Cardiac fibroblast (primary cell): ENCODE results near the gene TNFRSF12A.

Experiments used
- DNase-seq, 2 donors: peaks; one replicate each; pipeline versions ENCODE4 v3.0.0 to v3.0.0-alpha.2; 2010; ENCODE audit warnings: low read depth in 2 of 2
- H3K4me3 ChIP-seq, 2 donors: replicated peaks in 1 of 2; 1 replicate in 1 of 2; 2 replicates in 1 of 2; pipeline ENCODE4 v1.5.1; 2011; ENCODE audit warnings: low read depth in 2 of 2, low read length in 2 of 2, mild to moderate bottlenecking in 2 of 2, moderate library complexity in 1 of 2
- TF ChIP-seq, protein P1 (sequence below): IDR thresholded peaks from one replicate; pipeline ENCODE4 v1.5.1; 2011; ENCODE audit warnings: low read depth, mild to moderate bottlenecking, low read length, inconsistent platforms

The TNFRSF12A gene, protein sequence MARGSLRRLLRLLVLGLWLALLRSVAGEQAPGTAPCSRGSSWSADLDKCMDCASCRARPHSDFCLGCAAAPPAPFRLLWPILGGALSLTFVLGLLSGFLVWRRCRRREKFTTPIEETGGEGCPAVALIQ

DNA sequence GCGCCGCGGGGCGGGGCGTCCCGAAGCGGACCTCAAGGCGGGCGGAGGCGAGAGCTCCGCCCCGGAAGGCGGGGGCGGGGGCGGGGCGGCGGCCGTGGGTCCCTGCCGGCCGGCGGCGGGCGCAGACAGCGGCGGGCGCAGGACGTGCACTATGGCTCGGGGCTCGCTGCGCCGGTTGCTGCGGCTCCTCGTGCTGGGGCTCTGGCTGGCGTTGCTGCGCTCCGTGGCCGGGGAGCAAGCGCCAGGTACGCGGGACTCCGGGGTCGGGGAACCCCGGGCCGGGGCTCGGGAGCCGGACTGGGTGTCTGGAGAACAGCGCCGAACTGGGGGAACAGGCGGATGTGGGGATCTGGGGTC, at the start of gene TNFRSF12A:
TNFRSF12A (plus strand) TSS at position 122 of the 357 bp plus-strand sequence; CDS start at position 152, 30 bp downstream.
- DNase-seq: peak; percentile 79 to 80
- TF ChIP-seq, protein P1, sequence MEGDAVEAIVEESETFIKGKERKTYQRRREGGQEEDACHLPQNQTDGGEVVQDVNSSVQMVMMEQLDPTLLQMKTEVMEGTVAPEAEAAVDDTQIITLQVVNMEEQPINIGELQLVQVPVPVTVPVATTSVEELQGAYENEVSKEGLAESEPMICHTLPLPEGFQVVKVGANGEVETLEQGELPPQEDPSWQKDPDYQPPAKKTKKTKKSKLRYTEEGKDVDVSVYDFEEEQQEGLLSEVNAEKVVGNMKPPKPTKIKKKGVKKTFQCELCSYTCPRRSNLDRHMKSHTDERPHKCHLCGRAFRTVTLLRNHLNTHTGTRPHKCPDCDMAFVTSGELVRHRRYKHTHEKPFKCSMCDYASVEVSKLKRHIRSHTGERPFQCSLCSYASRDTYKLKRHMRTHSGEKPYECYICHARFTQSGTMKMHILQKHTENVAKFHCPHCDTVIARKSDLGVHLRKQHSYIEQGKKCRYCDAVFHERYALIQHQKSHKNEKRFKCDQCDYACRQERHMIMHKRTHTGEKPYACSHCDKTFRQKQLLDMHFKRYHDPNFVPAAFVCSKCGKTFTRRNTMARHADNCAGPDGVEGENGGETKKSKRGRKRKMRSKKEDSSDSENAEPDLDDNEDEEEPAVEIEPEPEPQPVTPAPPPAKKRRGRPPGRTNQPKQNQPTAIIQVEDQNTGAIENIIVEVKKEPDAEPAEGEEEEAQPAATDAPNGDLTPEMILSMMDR: no peak
- peak within 1 kb of the TSS; percentile 74 to 77 for H3K4me3 ChIP-seq

DNA sequence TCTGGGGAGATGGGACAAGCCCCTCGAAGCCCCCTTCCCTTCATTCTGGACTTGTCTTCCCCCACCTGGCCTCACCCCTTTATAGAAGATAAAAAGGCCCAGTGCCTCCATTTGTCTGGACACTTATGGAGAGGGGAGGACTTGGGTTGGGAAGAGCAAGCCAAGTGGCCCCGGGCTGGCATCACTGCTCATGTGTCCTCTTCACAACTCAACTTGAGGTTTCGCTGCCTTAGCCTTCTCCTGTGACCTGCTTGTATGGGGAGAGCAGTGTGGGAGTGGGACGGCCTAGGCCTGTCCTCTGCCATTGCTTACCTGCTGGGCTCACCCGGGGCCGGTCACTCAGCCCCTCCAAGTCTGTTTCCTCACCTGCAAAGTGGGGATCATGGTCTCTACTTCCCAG, 49.6 kb upstream of the TNFRSF12A start:
- TF ChIP-seq, protein P1: no peak
- H3K4me3 ChIP-seq: peak overlapping the region in 1 of 2 donors; percentile 62
- no peak for DNase-seq

DNA sequence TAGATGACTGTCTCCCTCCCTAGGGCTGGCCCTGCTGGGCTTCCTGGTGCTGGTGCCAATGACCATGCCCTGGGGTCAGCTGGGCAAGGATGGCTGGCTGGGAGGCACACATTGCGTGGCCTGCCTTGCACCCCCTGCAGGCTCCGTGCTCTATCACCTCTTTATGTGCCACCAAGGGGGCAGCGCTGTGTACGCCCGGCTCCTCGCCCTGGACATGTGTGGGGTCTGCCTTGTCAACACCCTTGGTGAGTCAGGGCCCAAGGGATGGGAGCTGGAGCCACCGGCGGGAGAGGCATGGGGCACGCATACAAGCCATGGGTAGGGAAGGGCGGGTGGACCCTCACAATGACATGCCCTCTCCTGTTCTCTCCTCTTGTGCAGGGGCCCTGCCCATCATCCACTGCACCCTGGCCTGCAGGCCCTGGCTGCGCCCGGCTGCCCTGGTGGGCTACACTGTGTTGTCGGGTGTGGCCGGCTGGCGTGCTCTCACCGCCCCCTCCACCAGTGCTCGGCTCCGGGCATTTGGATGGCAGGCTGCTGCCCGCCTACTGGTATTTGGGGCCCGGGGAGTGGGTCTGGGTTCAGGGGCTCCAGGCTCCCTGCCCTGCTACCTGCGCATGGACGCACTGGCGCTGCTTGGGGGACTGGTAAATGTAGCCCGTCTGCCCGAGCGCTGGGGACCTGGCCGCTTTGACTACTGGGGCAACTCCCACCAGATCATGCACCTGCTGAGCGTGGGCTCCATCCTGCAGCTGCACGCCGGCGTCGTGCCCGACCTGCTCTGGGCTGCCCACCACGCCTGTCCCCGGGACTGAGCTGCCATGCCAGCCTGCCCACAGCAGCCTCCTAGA, 48.8 kb upstream of the TNFRSF12A start:
- H3K4me3 ChIP-seq: no peak overlapping the region
- no peak for DNase-seq
- TF ChIP-seq, protein P1: no peak

DNA sequence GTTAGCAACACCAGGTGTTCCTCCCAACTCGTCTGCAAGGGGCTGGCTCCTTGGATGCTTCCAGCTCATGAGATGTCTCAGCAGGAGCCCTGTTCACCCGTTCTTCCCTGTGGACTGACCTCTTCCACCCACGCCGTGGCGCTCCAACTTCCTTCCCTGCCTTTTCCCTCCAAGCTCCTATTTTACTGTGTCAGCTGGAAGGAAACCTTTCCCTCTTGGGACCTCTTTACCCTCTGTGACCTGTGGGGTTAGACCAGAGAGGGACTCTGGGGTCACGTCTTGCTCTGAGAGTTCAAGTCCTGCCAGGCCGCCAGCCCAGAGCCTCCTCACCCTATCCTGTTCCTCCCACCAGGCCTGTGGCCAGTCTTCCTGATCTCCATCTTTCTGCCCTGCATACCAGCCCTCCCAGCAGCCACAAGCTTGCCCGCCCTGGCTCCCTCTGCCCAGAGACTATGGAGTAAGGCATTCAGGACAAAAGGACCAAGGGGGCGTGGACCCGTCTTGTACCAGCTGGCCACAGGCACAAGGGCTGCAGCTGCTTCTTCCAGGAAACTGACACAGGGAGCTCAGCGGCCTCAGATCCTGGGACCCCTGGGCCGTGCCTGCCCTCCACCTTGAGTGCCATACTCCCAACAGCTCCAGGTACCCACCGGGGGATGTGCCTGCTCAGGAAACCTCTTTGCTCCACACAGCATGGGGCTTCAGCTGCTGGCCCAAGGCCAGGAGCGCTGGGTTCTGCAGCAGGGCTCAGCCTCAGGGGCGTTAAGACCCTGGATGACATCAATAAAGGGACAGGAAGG, 48.0 kb upstream of the TNFRSF12A start:
- no peak overlapping the region for H3K4me3 ChIP-seq
- TF ChIP-seq, protein P1: no peak
- no peak for DNase-seq

DNA sequence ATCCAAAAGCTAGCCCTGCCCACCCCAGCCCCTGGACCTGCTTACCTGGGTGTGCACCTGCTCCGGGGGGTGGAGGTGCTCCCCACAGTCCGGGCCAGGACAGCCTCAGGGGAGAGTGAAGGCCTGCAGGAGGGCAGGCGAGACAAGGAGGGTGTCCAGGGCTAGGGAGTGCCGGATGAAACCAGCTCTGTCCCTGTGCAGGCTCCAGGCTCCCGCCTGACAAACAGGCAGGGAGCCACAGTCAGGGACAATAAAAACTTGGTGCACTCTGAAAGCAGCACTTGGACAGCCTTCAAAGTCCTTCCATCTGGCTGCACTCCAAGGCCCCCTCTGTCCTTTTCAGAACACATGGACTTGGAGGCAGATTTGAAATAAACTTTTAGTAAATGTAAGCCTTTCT, 47.1 kb upstream of the TNFRSF12A start:
- no peak overlapping the region for H3K4me3 ChIP-seq
- TF ChIP-seq, protein P1: no peak
- DNase-seq: no peak

DNA sequence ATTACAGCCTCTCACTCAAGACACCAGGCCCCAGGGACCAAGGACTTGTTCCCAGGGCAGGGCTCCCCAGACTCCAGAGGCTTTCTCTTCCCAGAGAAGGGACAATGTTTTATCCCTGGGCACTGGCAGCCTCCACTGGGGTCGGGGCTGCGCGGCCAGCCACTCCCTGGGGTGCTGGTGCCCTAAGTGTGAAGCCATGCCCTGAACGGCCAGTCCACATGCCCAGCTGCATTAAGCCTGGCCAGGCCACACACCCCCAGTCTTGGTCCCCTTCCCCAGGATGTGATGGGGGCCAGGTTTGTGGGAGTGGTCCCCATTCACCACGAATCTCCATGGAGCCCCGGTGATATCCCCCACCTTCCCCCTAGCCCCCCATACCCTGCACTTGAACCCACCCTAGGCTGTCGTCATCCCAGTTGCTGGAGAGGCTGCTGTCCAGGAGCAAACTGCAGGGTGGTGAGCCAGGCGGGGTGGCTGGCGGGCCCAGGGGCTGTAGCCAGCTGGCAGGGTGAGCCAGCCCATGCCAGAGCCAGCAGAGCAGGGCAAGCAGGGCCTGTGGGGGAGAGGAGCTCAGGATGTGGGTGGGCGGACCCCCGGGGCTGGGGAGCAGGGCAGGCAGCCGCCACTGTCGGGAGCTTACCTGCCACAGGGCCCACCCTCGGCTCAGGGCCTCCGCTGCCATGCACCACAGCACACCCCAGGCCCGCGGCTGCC, 46.4 kb upstream of the TNFRSF12A start:
- TF ChIP-seq, protein P1: no peak

More for the DNA sequence above, 46.4 kb upstream of the TNFRSF12A start:
- DNase-seq: no peak
- H3K4me3 ChIP-seq: no peak overlapping the region
